Stomach (tissue), 19 donors: ENCODE data around the gene SEMA4B. TPM values are rescaled to one million over a fixed set of nuclear protein-coding genes. Genes with fewer than 3 reads are reported as not detected.

Experiments
- DNase-seq, 2 donors: peaks; one replicate each; pipeline versions ENCODE4 v3.0.0 to v3.0.0-alpha.2; 2013 to 2019
- H3K27ac ChIP-seq, 5 donors: fragments of 200-600 bp in 4 of 5; sonication (generic) in 4 of 5; one replicate each; pipeline ENCODE4 v1.5.1; 2013 to 2019; ENCODE audit warnings: mild to moderate bottlenecking in 1 of 5, moderate library complexity in 1 of 5
- H3K27me3 ChIP-seq, 3 donors: fragments of 200-600 bp; sonication (generic); one replicate each; pipeline ENCODE4 v1.5.1; 2017 to 2019; ENCODE audit warnings: mixed run types in 1 of 3
- H3K36me3 ChIP-seq, 4 donors: fragments of 200-600 bp; sonication (generic); 1 replicate in 3 of 4; 2 replicates in 1 of 4; pipeline ENCODE4 v1.5.1; 2016 to 2019
- H3K4me1 ChIP-seq, 4 donors: fragments of 200-600 bp; sonication (generic); one replicate each; pipeline ENCODE4 v1.5.1; 2016 to 2019
- H3K4me3 ChIP-seq, 4 donors: fragments of 200-600 bp; sonication (generic) in 3 of 4; one replicate each; pipeline ENCODE4 v1.5.1; 2016 to 2019; ENCODE audit warnings: mild to moderate bottlenecking in 1 of 4
- H3K9me3 ChIP-seq, 4 donors: fragments of 200-600 bp; sonication (generic); one replicate each; pipeline ENCODE4 v1.5.1; 2016 to 2019
- CTCF ChIP-seq, 7 experiments: fragments of 450-650 bp in 4 of 7; fragments of 200-600 bp in 3 of 7; sonication (generic) in 3 of 7; IDR thresholded peaks; one replicate each; pipeline ENCODE4 v1.5.1; 2016 to 2019; ENCODE audit warnings: antibody characterized with exemption in 7 of 7, control low read depth in 2 of 7, mild to moderate bottlenecking in 1 of 7
- EP300 ChIP-seq: sonication (generic); formaldehyde crosslinking; IDR thresholded peaks from one replicate; pipeline ENCODE4 v1.6.1; 2017; ENCODE audit warnings: antibody characterized with exemption
- POLR2A ChIP-seq, 4 donors: fragments of 450-650 bp; IDR thresholded peaks; one replicate each; pipeline ENCODE4 v1.6.1; 2016; ENCODE audit warnings: antibody characterized with exemption in 4 of 4, control low read depth in 2 of 4, mild to moderate bottlenecking in 1 of 4, moderate library complexity in 1 of 4
- POLR2AphosphoS5 ChIP-seq, 3 donors: sonication (generic); formaldehyde crosslinking; IDR thresholded peaks; one replicate each; pipeline ENCODE4 v1.6.1; 2016; ENCODE audit warnings: antibody characterized with exemption in 3 of 3
- WGBS, 5 donors: extraction: QIAGEN DNeasy Blood & Tissue Kit in 3 of 5; methylation state at CpG; one replicate each; pipeline versions ENCODE4 v1.1.5 to v1.1.7; 2013 to 2018; 5-methylcytosine and 5-hydroxymethylcytosine counted together
- intact Hi-C: fragments of 100-400 bp; cut with DNase I; formaldehyde crosslinking; loops from one replicate; pipeline ENCODE4 v1.15.1; 2023; ENCODE audit warnings: low total_unique reads
- long read RNA-seq, 10 donors: transcript quantifications; one replicate each; lab custom pipeline, GENCODE V29; 2026
- polyA plus RNA-seq, 3 donors: library from polyadenylated mRNA; stranded (reverse); fragments of 200-250 nt; gene quantifications; one replicate each; pipeline ENCODE4 v1.2.3, GENCODE V29; 2013
- total RNA-seq, 5 donors: library from RNA; depleted of rRNA; stranded (reverse); fragments of >200 nt; gene quantifications; one replicate each; pipeline versions ENCODE4 v1.1.0 to v1.2.3, GENCODE V29; 2014 to 2016
- donor health status: healthy with polysubstance abuse.
- donor health status: Bipolar disorder and iron deficiency.
- donor health status: healthy.

Gene SEMA4B, protein sequence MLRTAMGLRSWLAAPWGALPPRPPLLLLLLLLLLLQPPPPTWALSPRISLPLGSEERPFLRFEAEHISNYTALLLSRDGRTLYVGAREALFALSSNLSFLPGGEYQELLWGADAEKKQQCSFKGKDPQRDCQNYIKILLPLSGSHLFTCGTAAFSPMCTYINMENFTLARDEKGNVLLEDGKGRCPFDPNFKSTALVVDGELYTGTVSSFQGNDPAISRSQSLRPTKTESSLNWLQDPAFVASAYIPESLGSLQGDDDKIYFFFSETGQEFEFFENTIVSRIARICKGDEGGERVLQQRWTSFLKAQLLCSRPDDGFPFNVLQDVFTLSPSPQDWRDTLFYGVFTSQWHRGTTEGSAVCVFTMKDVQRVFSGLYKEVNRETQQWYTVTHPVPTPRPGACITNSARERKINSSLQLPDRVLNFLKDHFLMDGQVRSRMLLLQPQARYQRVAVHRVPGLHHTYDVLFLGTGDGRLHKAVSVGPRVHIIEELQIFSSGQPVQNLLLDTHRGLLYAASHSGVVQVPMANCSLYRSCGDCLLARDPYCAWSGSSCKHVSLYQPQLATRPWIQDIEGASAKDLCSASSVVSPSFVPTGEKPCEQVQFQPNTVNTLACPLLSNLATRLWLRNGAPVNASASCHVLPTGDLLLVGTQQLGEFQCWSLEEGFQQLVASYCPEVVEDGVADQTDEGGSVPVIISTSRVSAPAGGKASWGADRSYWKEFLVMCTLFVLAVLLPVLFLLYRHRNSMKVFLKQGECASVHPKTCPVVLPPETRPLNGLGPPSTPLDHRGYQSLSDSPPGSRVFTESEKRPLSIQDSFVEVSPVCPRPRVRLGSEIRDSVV
- total RNA-seq (100 to 1,000 TPM in 1 of 5 donors, 10 to 100 TPM in 4; 37.9 to 199 (median 54.0) TPM), polyA plus RNA-seq (10 to 100 TPM; 11.3 to 81.4 (median 17.2) TPM)
- long read RNA-seq, donor 1, partial matches to known transcripts, result 0 of 1 reads
- long read RNA-seq, donor 1, other reads (novel, unspliced or antisense), result 0 of 1 reads
- long read RNA-seq, donor 2, partial matches to known transcripts, result 0 of 3 reads
- long read RNA-seq, donor 2, other reads (novel, unspliced or antisense), result 0 of 3 reads
- long read RNA-seq, donor 3, partial matches to known transcripts, result 0 of 4 reads
- long read RNA-seq, donor 3, other reads (novel, unspliced or antisense), result 0 of 4 reads
- long read RNA-seq, donor 4, result 0 reads
- long read RNA-seq, donor 5, partial matches to known transcripts, result 0 of 1 reads
- long read RNA-seq, donor 5, other reads (novel, unspliced or antisense), result 0 of 1 reads
- long read RNA-seq, donor 6, partial matches to known transcripts, result 0 of 5 reads
- long read RNA-seq, donor 6, other reads (novel, unspliced or antisense), result 0 of 5 reads
- long read RNA-seq, donor 7, partial matches to known transcripts, result 0 of 6 reads
- long read RNA-seq, donor 7, other reads (novel, unspliced or antisense), result 0 of 6 reads
- long read RNA-seq, donor 8, partial matches to known transcripts, result 0 of 3 reads
- long read RNA-seq, donor 8, other reads (novel, unspliced or antisense), result 0 of 3 reads
- long read RNA-seq, donor 9, result 0 reads
- long read RNA-seq, donor 10, partial matches to known transcripts, result 0 of 1 reads
- long read RNA-seq, donor 10, other reads (novel, unspliced or antisense), result 0 of 1 reads

DNA sequence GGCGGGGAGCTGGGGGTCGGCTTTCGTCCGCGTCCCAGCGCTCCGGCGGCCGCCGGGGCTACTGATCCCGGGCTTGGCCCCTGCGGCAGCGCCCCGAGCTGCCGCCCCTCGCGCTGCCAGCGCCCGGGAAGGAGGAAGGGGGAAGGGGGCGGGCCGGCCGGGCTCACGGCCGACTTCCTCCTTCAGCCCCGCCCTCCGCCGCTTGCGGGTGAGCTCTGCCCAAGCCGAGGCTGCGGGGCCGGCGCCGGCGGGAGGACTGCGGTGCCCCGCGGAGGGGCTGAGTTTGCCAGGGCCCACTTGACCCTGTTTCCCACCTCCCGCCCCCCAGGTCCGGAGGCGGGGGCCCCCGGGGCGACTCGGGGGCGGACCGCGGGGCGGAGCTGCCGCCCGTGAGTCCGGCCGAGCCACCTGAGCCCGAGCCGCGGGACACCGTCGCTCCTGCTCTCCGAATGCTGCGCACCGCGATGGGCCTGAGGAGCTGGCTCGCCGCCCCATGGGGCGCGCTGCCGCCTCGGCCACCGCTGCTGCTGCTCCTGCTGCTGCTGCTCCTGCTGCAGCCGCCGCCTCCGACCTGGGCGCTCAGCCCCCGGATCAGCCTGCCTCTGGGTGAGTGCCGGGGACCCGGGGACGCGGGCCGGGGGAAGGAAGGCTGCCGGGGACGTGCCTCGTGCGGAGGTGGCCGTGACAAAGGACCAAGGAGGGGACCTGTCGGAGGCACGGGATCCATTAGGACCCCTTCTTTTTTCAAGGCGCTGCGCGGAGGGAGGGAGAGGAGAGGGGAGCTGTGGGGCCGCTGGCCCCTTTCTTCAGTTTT, at the start of gene SEMA4B:
SEMA4B (plus strand) TSS at position 201 of the 814 bp plus-strand sequence; CDS start at position 450, 249 bp downstream.
- TF ChIP-seq POLR2A (IDR thresholded peaks at IDR 0.05), result no peak
- TF ChIP-seq EP300, result no peak
- TF ChIP-seq CTCF (IDR thresholded peaks at IDR 0.05), result peak in 1 of 7 experiments; percentile 1
- peak in 2 of 3 donors; percentile 63 to 70 for TF ChIP-seq POLR2AphosphoS5 (IDR thresholded peaks at IDR 0.05)
- Histone ChIP-seq H3K27me3 (no peaks in the 10 kb centered on the region), H3K27ac (peak within 1 kb of the TSS; percentile 78 to 92 (median 85)), H3K4me1 (peaks cover 30 to 74% (median 54%) of the 10 kb centered on the region in 4 donors), H3K9me3 (no peaks in the 10 kb centered on the region), H3K36me3 (peaks cover 0 to 28% (median 16%) of the 10 kb centered on the region in 4 donors), H3K4me3 (peak within 1 kb of the TSS; percentile 68 to 94 (median 72))
- WGBS, 5 donors, result 0 to 1% (median 1%) methylated on average over 9 to 87 of the region's 88 CpGs
- intact Hi-C loops, result no loop called here
- DNase-seq, result peak; percentile 85 to 94

- Histone ChIP-seq H3K9me3 (no peaks in the 10 kb centered on the region), H3K36me3 (no peaks in the 10 kb centered on the region), H3K4me3 (no peak overlapping the region), H3K27me3 (no peaks in the 10 kb centered on the region), H3K27ac (peak overlapping the region in 3 of 5 donors; percentile 24 to 54 (median 24)), H3K4me1 (peaks cover 3 to 31% (median 24%) of the 10 kb centered on the region in 4 donors)
- peak; percentile 41 to 48 for DNase-seq
- intact Hi-C loops, result loop anchor here (5.0 kb wide), 1 partner anchor 70 kb away; no protein-coding TSS in a partner anchor
- TF ChIP-seq POLR2AphosphoS5 (IDR thresholded peaks at IDR 0.05) (no peak), POLR2A (IDR thresholded peaks at IDR 0.05) (no peak), EP300 (no peak), CTCF (IDR thresholded peaks at IDR 0.05) (no peak)
- WGBS, 5 donors, result 50 to 60% (median 56%) methylated on average over 10 of the region's 10 CpGs
Observed at GRCh38 chr15:90151989-90152645, 49.0 kb upstream of the SEMA4B start.

- H3K4me1 ChIP-seq, result peaks cover 11 to 41% (median 33%) of the 10 kb centered on the region in 4 donors
- H3K27ac ChIP-seq, result no peak overlapping the region
- no peaks in the 10 kb centered on the region for H3K27me3 ChIP-seq
- intact Hi-C loops, result loop anchor here (5.0 kb wide), 1 partner anchor 69 kb away; no protein-coding TSS in a partner anchor
- H3K36me3 ChIP-seq, result no peaks in the 10 kb centered on the region
- no peaks in the 10 kb centered on the region for H3K9me3 ChIP-seq
- no peak for DNase-seq
- WGBS, 5 donors, result 85 to 95% (median 91%) methylated on average over 6 of the region's 6 CpGs
- no peak overlapping the region for H3K4me3 ChIP-seq
- TF ChIP-seq POLR2AphosphoS5 (IDR thresholded peaks at IDR 0.05) (no peak), EP300 (no peak), POLR2A (IDR thresholded peaks at IDR 0.05) (no peak), CTCF (IDR thresholded peaks at IDR 0.05) (no peak)
Observed at GRCh38 chr15:90153658-90154057, 47.5 kb upstream of the SEMA4B start.
